IPS DF 6.9 (cell line): ENCODE data around the gene RPP25.

Experiments used
- DNase-seq: peaks from one replicate; pipeline ENCODE4 v3.0.0-alpha.2; 2013; ENCODE audit warnings: low read depth, low spot score
- H3K27ac ChIP-seq: one replicate; pipeline ENCODE4 v1.5.1; 2013; ENCODE audit warnings: low read length, control low read depth
- H3K27me3 ChIP-seq: 2 replicates; pipeline ENCODE4 v1.6.1; 2013; ENCODE audit warnings: mild to moderate bottlenecking, low read length; ENCODE audit not compliant: control insufficient read depth, insufficient read depth
- H3K36me3 ChIP-seq: 2 replicates; pipeline ENCODE4 v1.6.1; 2013; ENCODE audit warnings: low read length; ENCODE audit not compliant: control insufficient read depth, insufficient read depth
- H3K4me1 ChIP-seq: 2 replicates; pipeline ENCODE4 v1.6.1; 2013; ENCODE audit warnings: low read length; ENCODE audit not compliant: control insufficient read depth, insufficient read depth
- H3K4me3 ChIP-seq: 2 replicates; pipeline ENCODE4 v1.5.1; 2013; ENCODE audit warnings: mild to moderate bottlenecking, low read length
- H3K9me3 ChIP-seq: 2 replicates; pipeline ENCODE4 v1.6.1; 2013; ENCODE audit warnings: low read length, inconsistent platforms; ENCODE audit not compliant: control insufficient read depth, insufficient read depth
- WGBS: extraction: QIAGEN DNeasy Blood & Tissue Kit; methylation state at CpG from one replicate; pipeline ENCODE4 v1.1.7; 2013; ENCODE audit warnings: mixed read lengths, missing lambda C conversion rate; ENCODE audit not compliant: insufficient read length, insufficient coverage; 5-methylcytosine and 5-hydroxymethylcytosine counted together

Gene RPP25

DNA sequence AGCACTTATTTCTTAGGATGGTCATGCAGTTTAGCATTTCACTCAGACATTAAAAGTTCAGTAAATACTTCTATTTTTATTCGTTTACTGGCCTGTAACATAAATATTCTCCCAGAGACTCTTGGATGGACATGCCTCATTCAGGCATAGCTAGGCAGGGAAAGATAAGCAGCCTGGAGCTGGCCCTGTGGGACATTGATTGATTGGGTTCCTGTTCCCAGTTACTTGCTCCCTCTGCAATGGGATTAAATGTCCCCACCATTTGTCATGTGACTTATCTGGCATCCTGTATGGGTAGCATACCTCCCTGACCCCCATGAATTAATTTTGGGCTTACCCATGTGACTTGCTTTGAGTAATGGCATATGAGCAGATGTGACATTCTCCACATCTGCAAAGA lies 36.0 kb upstream of the RPP25 start:
- Histone ChIP-seq H3K9me3 (no peaks in the 10 kb centered on the region), H3K27ac (no peak overlapping the region), H3K27me3 (no peaks in the 10 kb centered on the region), H3K36me3 (no peaks in the 10 kb centered on the region), H3K4me3 (no peak overlapping the region), H3K4me1 (peaks cover 2% of the 10 kb centered on the region; the same call in 1 of the 2 replicates)
- no peak for DNase-seq
- WGBS = no CpG with 5 or more reads among the region's 1 CpG

DNA sequence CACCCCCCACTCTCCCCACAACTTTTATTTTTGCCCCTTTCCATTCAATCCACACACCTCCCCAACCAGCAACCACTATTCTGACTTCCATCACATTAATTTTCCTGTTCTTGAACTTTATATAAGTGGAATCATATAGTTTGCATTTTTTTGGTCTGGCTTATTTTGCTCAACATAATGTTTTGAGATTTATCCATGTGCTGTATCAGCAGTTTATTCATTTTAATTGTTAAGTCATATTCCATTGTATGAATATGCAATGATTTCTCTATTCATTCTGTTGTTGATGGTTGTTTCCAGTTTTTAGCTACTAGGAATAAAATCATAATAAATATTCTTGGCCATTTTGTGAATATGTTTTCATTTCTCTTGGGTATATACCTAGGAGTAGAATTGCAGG lies 33.0 kb upstream of the RPP25 start:
- Histone ChIP-seq H3K9me3 (no peaks in the 10 kb centered on the region), H3K4me1 (no peaks in the 10 kb centered on the region; the same call in 1 of the 2 replicates), H3K4me3 (no peak overlapping the region), H3K27me3 (no peaks in the 10 kb centered on the region), H3K27ac (no peak overlapping the region), H3K36me3 (no peaks in the 10 kb centered on the region)
- no peak for DNase-seq

DNA sequence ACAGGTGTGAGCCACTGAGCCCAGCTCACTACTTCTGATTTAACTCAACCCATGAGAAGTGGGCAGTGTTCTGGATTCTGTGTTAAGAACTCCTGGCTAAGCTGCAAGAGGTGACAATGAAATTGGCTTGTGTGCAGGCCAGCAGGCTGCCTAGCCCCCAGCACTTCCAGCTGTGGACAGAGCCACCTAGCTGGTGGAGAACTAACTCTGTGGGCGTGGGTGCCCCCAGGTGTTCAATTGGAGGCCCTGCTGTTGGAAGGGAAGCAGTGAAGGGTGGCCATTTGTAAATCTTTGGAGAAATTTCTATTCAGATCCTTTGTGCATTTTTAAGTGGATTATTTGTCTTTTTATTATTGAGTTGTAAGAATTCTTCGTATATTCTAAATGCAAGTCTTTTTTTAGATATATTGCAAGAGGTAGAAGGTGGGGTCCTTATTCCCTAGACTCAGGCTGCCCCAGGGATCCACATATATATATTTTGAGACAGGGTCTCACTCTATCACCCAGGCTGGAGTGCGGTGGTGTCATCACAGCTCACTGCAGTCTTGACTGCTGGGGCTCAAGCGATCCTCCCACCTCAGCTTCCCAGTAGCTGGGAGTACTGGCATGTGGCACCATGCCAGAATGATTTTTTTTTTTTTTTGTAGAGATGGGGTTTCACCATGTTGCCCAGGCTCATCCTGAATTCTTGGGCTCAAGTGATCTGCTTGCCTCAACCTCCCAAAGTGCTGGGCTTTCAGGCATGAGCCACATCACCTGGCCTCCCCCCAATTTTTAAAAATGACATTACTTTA lies 31.6 kb upstream of the RPP25 start:
- peak; percentile 18 for DNase-seq
- Histone ChIP-seq H3K4me3 (no peak overlapping the region), H3K4me1 (no peaks in the 10 kb centered on the region; the same call in 1 of the 2 replicates), H3K27me3 (no peaks in the 10 kb centered on the region), H3K27ac (no peak overlapping the region), H3K36me3 (no peaks in the 10 kb centered on the region), H3K9me3 (no peaks in the 10 kb centered on the region)
- no CpG with 5 or more reads among the region's 4 CpGs for WGBS

DNA sequence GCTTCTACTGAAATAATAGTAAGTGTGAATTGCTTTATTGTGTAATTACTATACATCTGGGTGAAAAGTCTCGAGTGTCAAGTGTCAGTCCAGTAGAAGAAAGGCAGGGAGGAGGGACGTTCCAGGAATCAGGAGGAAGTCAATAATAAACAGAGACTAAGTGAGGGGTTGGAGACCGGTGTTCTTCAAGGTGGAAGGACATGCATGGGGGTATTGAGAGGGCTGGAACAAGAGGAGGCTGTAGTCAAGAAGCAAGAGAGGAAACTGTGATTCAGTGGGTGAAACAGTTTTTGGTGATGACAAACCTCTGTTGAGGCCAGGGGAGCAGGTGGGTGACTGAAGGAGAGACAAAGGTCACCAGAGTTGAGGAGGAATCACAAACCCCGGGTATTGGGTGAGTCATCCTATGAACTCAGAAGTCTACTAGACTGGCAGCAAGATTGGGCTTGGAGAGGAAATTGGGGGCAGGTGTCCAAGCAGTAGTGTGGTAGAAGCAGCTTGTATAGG lies 27.2 kb upstream of the RPP25 start:
- DNase-seq = no peak
- Histone ChIP-seq H3K4me3 (no peak overlapping the region), H3K36me3 (no peaks in the 10 kb centered on the region), H3K4me1 (no peaks in the 10 kb centered on the region; the same call in 1 of the 2 replicates), H3K27ac (no peak overlapping the region), H3K9me3 (no peaks in the 10 kb centered on the region), H3K27me3 (no peaks in the 10 kb centered on the region)
- WGBS = no CpG with 5 or more reads among the region's 4 CpGs

DNA sequence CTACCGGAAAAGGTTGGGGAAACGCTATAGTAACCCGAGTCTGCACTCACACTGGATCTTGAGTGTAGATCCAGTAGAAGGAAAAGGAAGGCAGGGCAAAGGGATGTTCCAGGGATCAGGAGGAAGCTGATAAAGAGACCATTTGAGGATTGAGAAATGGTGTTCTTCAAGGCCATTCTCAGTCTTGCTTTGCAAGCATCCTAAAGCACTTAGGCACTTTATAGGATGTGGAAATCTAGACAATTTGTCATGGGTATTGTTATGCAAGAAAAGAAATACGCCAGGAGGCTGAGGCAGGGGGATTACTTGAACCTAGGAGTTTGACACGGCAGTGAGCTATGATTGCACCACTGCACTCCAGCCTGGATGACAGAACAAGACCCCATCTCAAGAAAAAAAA lies 25.6 kb upstream of the RPP25 start:
- Histone ChIP-seq H3K27me3 (no peaks in the 10 kb centered on the region), H3K9me3 (no peaks in the 10 kb centered on the region), H3K4me3 (no peak overlapping the region), H3K27ac (no peak overlapping the region), H3K36me3 (no peaks in the 10 kb centered on the region), H3K4me1 (no peaks in the 10 kb centered on the region)
- DNase-seq = no peak
- no CpG with 5 or more reads among the region's 5 CpGs for WGBS

DNA sequence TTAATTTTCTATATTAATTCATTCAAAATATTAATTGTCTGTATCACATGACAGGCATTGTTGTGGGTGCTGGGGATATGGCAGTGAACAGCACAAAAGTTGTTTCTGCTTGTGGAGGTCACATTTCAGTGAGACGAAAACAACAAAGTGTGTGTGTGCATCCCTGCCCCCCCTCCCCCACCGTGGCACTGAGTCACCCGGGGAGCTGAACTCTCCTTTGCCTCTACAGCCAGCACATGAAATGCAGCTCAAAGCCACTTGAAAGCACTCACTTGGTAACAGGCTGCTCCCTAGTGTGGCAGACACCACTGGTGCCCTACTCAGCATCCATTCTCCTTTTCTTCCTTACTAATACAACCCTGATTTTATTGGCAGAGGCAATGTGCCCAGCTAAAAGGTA lies 21.9 kb upstream of the RPP25 start:
- H3K4me1 ChIP-seq = no peaks in the 10 kb centered on the region
- no CpG with 5 or more reads among the region's 3 CpGs for WGBS
- H3K27me3 ChIP-seq = no peaks in the 10 kb centered on the region
- H3K36me3 ChIP-seq = no peaks in the 10 kb centered on the region
- H3K4me3 ChIP-seq = no peak overlapping the region
- no peaks in the 10 kb centered on the region for H3K9me3 ChIP-seq
- H3K27ac ChIP-seq = no peak overlapping the region
- no peak for DNase-seq

DNA sequence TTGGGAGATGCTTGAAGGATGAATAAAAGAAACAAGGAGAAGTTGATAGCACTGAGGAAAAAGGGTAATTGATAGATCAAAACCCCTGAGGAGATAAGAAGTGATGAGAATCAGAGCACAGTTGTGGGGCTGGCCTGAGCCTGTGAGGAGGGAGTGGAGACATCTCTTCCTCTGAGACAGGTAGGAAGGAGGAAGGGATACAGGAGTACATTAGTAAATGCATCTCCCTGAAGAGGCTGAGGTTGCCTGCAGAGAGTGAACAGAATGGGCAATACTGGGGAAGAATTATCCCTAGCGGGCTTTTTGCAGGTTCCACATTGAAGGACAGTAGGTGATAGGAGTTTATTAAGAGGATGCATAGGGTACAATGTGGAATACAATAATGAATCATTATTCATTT lies 21.5 kb upstream of the RPP25 start:
- Histone ChIP-seq H3K4me1 (no peaks in the 10 kb centered on the region), H3K4me3 (no peak overlapping the region), H3K9me3 (no peaks in the 10 kb centered on the region), H3K36me3 (no peaks in the 10 kb centered on the region), H3K27me3 (no peaks in the 10 kb centered on the region), H3K27ac (no peak overlapping the region)
- no CpG with 5 or more reads among the region's 1 CpG for WGBS
- no peak for DNase-seq

DNA sequence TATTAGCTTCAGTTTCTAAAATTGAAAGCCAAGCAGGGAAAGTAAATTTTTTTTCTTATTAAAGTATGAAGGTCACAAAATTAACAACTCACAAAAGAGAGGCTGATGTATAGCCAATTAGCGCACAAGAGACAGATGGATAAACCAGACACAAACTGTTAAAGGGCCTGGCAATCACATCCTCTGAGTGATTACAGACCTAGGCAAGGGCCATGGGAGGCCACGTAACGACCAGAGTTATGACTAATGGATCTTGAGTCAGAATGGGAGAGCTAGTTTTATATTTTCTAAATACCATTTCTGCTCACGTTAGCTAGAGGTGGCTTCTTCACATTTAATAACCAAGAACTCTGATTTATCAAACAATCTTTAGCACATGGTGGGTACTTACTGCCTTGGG lies 21.0 kb upstream of the RPP25 start:
- no peaks in the 10 kb centered on the region for H3K27me3 ChIP-seq
- no peaks in the 10 kb centered on the region for H3K36me3 ChIP-seq
- no peaks in the 10 kb centered on the region for H3K9me3 ChIP-seq
- no peaks in the 10 kb centered on the region for H3K4me1 ChIP-seq
- WGBS = no CpG with 5 or more reads among the region's 4 CpGs
- no peak overlapping the region for H3K4me3 ChIP-seq
- no peak for DNase-seq
- no peak overlapping the region for H3K27ac ChIP-seq

DNA sequence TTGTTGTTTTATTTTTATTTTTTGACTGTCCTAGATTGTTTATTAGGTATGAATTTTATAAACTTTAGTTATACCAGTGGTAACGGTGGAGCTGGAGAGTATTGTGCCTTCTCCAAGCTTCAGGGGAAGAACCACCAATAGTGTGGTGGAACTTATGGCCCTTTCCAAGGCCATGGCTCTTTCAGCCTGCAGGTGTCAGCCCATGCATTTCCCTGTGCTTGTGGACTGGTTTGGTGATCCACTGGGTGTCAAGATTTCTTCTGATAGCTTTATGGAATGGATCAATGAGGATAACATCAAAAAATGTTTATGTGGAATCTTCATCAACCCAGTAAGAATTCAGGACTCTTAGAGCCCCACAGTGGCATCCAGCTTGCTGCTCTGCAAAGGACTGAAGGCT lies 19.6 kb upstream of the RPP25 start:
- WGBS = no CpG with 5 or more reads among the region's 1 CpG

DNA sequence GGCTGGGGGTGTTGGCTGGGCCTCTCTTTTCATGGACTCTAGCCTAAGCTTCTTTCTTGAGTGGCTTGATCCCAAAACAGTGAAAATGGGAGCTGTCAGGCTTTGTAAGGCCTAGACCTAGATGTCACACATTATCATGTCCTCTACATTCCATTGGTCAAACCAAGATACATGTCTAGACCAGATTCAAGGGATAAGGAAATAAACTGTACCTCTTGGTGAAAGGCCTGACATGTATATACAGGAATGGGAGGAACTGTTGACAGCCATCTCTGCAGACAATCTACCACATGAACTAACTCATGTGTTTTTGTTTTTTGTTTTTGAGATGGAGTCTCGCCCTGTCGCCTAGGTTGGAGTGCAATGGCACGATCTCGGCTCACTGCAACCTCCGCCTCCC lies 11.1 kb upstream of the RPP25 start:
- WGBS = no CpG with 5 or more reads among the region's 5 CpGs
- Histone ChIP-seq H3K27me3 (no peaks in the 10 kb centered on the region), H3K27ac (no peak overlapping the region)

More for the DNA sequence above, 19.6 kb upstream of the RPP25 start:
- Histone ChIP-seq H3K36me3 (no peaks in the 10 kb centered on the region), H3K9me3 (no peaks in the 10 kb centered on the region), H3K4me1 (no peaks in the 10 kb centered on the region), H3K4me3 (no peak overlapping the region), H3K27me3 (no peaks in the 10 kb centered on the region), H3K27ac (no peak overlapping the region)
- DNase-seq = no peak

DNA sequence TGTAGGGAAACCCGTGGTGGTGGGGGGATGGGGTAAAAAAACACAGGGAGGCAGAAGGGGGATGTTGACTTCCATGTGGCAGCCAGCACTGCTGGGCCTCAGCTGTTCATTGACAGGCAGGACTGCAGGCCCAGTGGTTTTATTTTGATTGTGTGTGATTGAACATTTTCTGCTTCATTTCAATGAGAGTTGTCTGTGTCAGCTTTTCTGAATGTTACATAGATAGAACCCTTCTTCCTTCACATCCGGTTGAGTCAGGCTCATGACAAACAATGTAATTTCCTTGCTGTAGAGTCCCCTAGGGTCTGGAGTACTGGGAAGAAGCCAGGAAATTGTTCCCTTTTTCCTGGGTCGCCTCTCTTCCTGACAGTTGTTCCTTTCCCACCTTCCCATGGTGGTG lies 8.2 kb upstream of the RPP25 start:
- Histone ChIP-seq H3K4me3 (no peak overlapping the region), H3K4me1 (0 out of 2 replicates have a peak, but pooled peaks cover 1% of the 10 kb centered on the region), H3K27ac (no peak overlapping the region), H3K27me3 (no peaks in the 10 kb centered on the region), H3K9me3 (no peaks in the 10 kb centered on the region), H3K36me3 (no peaks in the 10 kb centered on the region)
- no CpG with 5 or more reads among the region's 3 CpGs for WGBS
- no peak for DNase-seq

More for the DNA sequence above, 11.1 kb upstream of the RPP25 start:
- no peaks in the 10 kb centered on the region for H3K36me3 ChIP-seq
- no peak overlapping the region for H3K4me3 ChIP-seq
- H3K4me1 ChIP-seq = 0 out of 2 replicates have a peak, but pooled peaks cover 1% of the 10 kb centered on the region
- no peaks in the 10 kb centered on the region for H3K9me3 ChIP-seq
- DNase-seq = no peak
